ENCODE measurements around the gene RNF150.

RNF150 gene

GRCh38 chr4:141026900-141027299, 106.4 kb downstream of the RNF150 start:
- DNase-seq (ENCODE audit: low read depth in 2 of 2): no peak

GRCh38 chr4:141023051-141023450, 110.2 kb downstream of the RNF150 start:
- no peak for DNase-seq (ENCODE audit: low read depth in 2 of 2)

- no peak for DNase-seq (ENCODE audit: low read depth in 2 of 2)
These were observed 111.1 kb downstream of the RNF150 start for GRCh38 chr4:141022111-141022695.

GRCh38 chr4:141021397-141022110, 111.7 kb downstream of the RNF150 start:
- no peak for DNase-seq (ENCODE audit: low read depth in 2 of 2)

- no peak for DNase-seq (ENCODE audit: low read depth in 2 of 2)
These were observed 112.4 kb downstream of the RNF150 start for GRCh38 chr4:141020801-141021261.

- DNase-seq (ENCODE audit: low read depth in 2 of 2): no peak
These were observed 113.5 kb downstream of the RNF150 start for GRCh38 chr4:141019768-141020167.

- no peak for DNase-seq (ENCODE audit: low read depth in 2 of 2)
These were observed 117.0 kb downstream of the RNF150 start for GRCh38 chr4:141016117-141016798.

GRCh38 chr4:141013899-141014298, 119.4 kb downstream of the RNF150 start:
- DNase-seq (ENCODE audit: low read depth in 2 of 2): no peak

GRCh38 chr4:141011901-141012315, 121.4 kb downstream of the RNF150 start:
- no peak for DNase-seq (ENCODE audit: low read depth in 2 of 2)

- no peak for DNase-seq (ENCODE audit: low read depth in 2 of 2)
These were observed 123.3 kb downstream of the RNF150 start for GRCh38 chr4:141009931-141010330.

- DNase-seq (ENCODE audit: low read depth in 2 of 2): no peak
These were observed 124.1 kb downstream of the RNF150 start for GRCh38 chr4:141009129-141009528.

GRCh38 chr4:141006242-141006802, 126.9 kb downstream of the RNF150 start:
- DNase-seq (ENCODE audit: low read depth in 2 of 2): no peak

- DNase-seq (ENCODE audit: low read depth in 2 of 2): no peak
These were observed 128.4 kb downstream of the RNF150 start for GRCh38 chr4:141004823-141005222.

- no peak for DNase-seq (ENCODE audit: low read depth in 2 of 2)
These were observed 130.1 kb downstream of the RNF150 start for GRCh38 chr4:141003193-141003592.

- DNase-seq (ENCODE audit: low read depth in 2 of 2): no peak
These were observed 130.9 kb downstream of the RNF150 start for GRCh38 chr4:141002323-141002805.

GRCh38 chr4:140996766-140997165, 136.5 kb downstream of the RNF150 start:
- DNase-seq (ENCODE audit: low read depth in 2 of 2): no peak

GRCh38 chr4:140995058-140995457, 138.2 kb downstream of the RNF150 start:
- DNase-seq (ENCODE audit: low read depth in 2 of 2): no peak

GRCh38 chr4:140994015-140994414, 139.3 kb downstream of the RNF150 start:
- no peak for DNase-seq (ENCODE audit: low read depth in 2 of 2)

GRCh38 chr4:140993370-140993769, 139.9 kb downstream of the RNF150 start:
- DNase-seq (ENCODE audit: low read depth in 2 of 2): no peak

- no peak for DNase-seq (ENCODE audit: low read depth in 2 of 2)
These were observed 143.3 kb downstream of the RNF150 start for GRCh38 chr4:140989944-140990343.

- DNase-seq (ENCODE audit: low read depth in 2 of 2): no peak
These were observed 147.2 kb downstream of the RNF150 start for GRCh38 chr4:140986045-140986444.

- DNase-seq (ENCODE audit: low read depth in 2 of 2): no peak
These were observed 150.5 kb downstream of the RNF150 start for GRCh38 chr4:140982613-140983340.
